ENCODE measurements around the gene CMC2.
A peak's percentile ranks its signal among the peaks of the same experiment; 100 is the strongest.

Gene CMC2

DNA sequence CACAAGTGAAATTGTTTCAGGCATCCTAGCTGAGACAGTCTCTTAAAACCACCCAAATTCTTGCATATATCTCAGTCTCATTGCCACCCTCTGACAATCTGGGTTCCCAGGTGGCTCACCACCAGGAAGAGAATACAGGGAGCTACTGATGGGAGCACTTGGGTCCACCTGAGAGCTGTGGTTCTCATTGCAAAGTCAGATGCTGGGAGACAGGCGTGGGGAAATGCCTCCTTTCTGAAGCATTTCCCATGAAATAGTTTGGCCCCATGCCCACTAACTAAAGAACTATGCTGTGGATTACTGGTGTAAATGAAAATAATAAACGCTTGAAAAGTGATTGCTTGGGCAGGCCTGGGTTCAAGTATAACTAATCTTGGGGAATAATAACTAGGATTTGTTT is 70.3 kb downstream of the CMC2 start:
- peak; percentile 83 for DNase-seq (ENCODE audit: low read depth)
- no peak overlapping the region for H3K4me3 ChIP-seq (ENCODE audit: low read length)

DNA sequence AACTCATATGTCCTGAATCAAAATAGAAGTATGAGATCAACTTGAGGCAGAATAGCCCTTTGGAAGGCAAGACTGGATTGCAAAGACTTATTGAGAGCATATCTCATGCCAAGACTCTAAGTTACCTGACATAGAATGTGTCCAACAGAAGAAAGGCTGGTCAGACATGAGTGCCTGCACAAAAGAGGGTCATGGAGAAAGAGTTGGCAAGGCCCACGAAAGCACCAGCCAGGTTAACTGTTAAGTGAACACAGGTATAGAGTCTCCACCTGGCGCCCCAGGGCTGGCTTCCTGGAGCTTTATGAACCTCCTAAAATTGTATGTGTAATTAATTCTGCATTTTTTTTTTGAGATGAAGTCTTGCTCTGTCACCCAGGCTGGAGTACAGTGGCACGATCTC is 71.0 kb downstream of the CMC2 start:
- no peak overlapping the region for H3K4me3 ChIP-seq (ENCODE audit: low read length)
- TF ChIP-seq, protein P1, sequence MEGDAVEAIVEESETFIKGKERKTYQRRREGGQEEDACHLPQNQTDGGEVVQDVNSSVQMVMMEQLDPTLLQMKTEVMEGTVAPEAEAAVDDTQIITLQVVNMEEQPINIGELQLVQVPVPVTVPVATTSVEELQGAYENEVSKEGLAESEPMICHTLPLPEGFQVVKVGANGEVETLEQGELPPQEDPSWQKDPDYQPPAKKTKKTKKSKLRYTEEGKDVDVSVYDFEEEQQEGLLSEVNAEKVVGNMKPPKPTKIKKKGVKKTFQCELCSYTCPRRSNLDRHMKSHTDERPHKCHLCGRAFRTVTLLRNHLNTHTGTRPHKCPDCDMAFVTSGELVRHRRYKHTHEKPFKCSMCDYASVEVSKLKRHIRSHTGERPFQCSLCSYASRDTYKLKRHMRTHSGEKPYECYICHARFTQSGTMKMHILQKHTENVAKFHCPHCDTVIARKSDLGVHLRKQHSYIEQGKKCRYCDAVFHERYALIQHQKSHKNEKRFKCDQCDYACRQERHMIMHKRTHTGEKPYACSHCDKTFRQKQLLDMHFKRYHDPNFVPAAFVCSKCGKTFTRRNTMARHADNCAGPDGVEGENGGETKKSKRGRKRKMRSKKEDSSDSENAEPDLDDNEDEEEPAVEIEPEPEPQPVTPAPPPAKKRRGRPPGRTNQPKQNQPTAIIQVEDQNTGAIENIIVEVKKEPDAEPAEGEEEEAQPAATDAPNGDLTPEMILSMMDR (conservative IDR thresholded peaks at IDR 0.05; ENCODE audit: low read depth, low read length), result no peak
- DNase-seq (ENCODE audit: low read depth), result no peak

More for the DNA sequence above, 70.3 kb downstream of the CMC2 start:
- TF ChIP-seq, protein P1 (conservative IDR thresholded peaks at IDR 0.05; ENCODE audit: low read depth, low read length), result no peak

DNA sequence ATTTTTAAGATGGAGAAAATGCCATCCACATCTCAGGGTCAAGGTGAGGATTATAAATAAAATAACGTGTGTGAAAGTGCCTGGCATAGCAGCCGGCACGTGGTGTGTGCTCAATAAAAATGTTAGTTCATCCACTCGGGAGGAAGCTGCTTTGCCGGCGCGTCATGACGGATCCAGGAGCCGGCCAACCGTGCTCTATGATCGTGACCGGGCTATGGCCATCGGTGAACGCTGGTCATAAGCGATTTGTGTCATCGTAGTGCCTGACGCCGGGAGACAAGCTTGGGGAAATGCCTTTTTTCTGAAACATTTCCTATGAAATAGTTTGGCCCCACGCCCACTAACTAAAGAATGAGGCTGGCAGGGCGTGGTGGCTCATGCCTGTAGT is 74.0 kb downstream of the CMC2 start:
- TF ChIP-seq, protein P1 (conservative IDR thresholded peaks at IDR 0.05; ENCODE audit: low read depth, low read length), result no peak
- H3K4me3 ChIP-seq (ENCODE audit: low read length), result peak overlapping the region; percentile 49
- DNase-seq (ENCODE audit: low read depth), result peak; percentile 94

DNA sequence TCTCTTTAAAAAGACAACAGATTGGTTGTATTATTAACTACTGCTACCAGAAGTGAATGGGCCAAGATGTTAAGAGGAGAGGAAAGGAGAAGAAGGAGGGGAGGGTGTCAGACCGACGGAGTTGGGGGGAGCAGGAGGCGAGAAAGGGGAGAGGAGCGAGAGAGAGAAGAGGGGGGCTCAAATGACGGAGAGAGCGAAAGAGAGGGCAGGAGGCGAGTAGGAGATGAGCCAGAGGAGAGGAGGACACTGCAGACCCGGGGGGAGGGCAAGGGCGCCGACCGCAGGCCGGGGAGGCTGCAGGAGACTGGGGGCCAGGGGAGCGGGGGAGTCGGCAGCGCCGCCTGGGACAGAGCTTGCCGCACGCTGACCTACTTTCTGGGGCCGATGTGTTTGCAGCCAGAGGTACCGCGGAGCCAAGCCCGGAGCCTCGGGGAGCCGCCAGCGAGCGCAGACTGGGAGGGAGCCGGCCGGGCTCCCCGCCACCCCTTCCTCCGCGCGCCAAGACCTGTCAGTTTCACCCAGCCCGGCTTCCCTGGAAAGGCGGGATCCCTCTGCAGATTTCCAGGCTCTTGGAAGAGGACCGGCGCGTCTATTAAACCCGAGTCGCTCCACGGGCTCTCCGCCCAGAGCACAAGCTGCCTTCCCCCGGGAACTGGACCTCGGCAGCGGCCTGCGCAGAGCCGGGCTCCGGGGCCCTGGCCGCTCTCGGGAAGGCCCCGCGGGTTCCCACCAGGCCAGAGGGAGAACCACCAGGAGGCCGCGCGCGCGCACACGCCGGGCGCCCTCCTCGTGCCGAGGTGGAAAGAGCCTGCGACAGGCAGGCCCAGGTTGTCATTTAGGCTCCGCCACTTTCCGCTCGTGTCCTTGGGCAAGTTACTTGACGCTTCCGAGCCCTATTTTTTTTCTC is 74.6 kb downstream of the CMC2 start:
- H3K4me3 ChIP-seq (ENCODE audit: low read length), result peak overlapping the region; percentile 49
- DNase-seq (ENCODE audit: low read depth), result peak; percentile 25
- TF ChIP-seq, protein P1 (conservative IDR thresholded peaks at IDR 0.05; ENCODE audit: low read depth, low read length), result peak; percentile 5

DNA sequence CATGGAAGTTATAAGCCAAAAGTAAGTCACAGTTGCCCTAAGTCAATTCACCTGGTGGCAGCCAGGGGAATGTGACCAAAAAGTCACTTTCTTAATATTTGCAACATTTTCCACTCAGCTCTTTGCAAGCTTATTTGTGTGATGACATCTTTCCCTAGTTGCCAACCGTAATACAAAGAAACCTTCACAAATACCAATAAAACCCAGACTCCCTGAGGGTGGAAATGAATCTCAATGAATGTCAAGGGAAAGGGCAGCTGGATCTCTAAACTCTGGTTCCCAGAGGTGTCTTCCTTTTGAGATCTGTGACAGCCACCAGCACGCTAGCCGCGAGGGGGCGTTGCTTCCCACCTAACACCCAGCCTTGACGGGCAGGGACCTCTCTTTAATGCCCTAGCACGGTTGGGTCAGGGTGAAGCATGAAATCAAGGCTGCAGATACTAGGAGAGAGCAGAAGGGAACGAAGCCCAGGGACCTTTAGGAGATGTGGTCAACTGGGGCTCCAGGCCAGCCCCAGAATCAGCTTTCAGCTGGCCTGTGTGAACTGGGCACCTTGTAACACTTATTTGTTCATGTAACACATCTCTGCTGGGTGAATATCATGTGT is 82.2 kb downstream of the CMC2 start:
- H3K4me3 ChIP-seq (ENCODE audit: low read length), result no peak overlapping the region
- TF ChIP-seq, protein P1 (conservative IDR thresholded peaks at IDR 0.05; ENCODE audit: low read depth, low read length), result peak; percentile 92
- no peak for DNase-seq (ENCODE audit: low read depth)

DNA sequence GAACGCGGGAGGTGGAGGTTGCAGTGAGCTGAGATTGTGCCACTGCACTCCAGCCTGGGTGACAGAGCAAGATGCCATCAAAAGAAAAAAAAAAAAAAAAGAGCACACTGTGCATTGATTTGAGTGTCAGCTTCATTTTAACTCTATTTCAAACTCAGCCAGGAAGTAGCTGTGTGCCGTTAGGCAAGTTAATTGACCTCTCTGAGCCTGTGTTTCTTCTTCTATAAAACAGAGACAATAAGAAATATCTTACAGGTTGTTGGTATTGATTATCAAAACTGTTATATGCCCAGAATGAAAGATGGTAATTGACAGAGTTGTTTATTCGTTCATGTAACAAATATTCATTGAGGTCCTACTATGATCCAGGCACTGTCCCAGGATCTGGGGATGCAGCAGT is 83.3 kb downstream of the CMC2 start:
- no peak overlapping the region for H3K4me3 ChIP-seq (ENCODE audit: low read length)
- TF ChIP-seq, protein P1 (conservative IDR thresholded peaks at IDR 0.05; ENCODE audit: low read depth, low read length), result no peak
- DNase-seq (ENCODE audit: low read depth), result no peak

All from retinal pigment epithelial cell (primary cell).